PFSK-1 (cell line): ENCODE data around the gene GPR82.

ENCODE experiments used
- POLR2AphosphoS5 ChIP-seq: IDR thresholded peaks from 2 replicates; pipeline ENCODE4 v1.6.1; 2012; ENCODE audit warnings: low read depth, mild to moderate bottlenecking, control low read depth, low read length, moderate library complexity
- REST ChIP-seq, 2 experiments: IDR thresholded peaks; 2 replicates each; pipeline versions ENCODE4 v1.6.1 to v1.8.0; 2011 to 2012; ENCODE audit warnings: low read depth in 2 of 2, low read length in 2 of 2, control low read depth in 1 of 2, inconsistent platforms in 1 of 2, mild to moderate bottlenecking in 1 of 2, moderate library complexity in 1 of 2; ENCODE audit not compliant: insufficient read depth in 1 of 2
- TAF1 ChIP-seq: IDR thresholded peaks from 2 replicates; pipeline ENCODE4 v1.6.1; 2012; ENCODE audit warnings: low read length, control low read depth, borderline replicate concordance; ENCODE audit not compliant: insufficient read depth

DNA sequence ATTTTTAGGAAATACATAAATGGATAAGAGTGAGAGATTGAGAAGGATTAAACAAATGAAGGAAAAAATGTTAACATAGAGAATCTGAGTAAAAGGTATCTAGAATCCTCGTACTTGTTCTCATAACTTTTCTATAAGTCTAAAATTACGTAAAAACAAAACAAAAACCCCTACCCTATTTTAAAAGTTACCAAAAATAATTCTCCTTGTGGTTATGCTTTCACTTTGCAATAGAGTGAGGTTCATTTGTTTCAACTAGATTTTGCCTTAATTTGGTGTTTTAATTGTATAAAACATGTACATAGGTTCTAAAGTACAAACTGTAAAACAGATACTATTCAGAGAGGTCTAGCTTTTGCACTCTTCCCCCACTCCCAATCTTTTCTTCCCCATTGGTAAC, 39.0 kb upstream of the GPR82 start:
- TF ChIP-seq POLR2AphosphoS5 (no peak), TAF1 (no peak), REST (IDR thresholded peaks at IDR 0.05; ENCODE audit: insufficient read depth in 1 of 2, low read depth in 2 of 2, low read length in 2 of 2) (no peak)
